ENCODE data around the gene SLC25A41.
A peak's percentile ranks its signal among the peaks of the same experiment; 100 is the strongest.
"Not testable (repeated sequence)": the region's sequence is repeated elsewhere in the genome, so short reads cannot be mapped to it uniquely, and the experiment has no call there.

Gene SLC25A41

DNA sequence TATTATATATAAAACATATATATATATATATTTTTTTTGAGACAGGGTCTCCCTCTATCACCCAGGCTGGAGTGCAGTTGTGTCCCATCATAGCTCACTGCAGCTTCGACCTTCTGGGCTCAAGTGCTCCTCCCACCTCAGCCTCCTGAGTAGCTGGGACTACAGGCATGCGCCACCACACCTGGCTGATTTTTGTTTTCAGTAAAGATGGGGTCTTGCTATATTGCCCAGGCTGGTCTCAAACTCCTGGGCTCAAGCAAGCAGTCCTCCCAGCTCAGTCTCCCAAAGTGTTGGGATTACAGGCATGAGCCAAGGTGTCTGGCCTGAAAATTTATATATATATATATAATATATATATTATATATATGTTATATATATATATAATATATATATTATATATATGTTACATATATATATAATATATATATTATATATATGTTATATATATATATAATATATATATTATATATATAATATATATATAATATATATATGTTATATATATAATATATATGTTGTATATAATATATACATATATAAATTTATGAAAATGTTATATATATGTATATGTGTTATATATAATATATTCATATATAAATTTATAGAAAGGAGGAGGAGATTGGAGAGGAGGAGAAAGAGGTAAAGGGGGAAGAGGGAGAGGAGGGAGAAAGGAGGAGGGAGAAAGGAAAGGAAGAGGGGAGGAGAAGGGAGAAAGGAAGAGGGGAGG lies 4.7 kb downstream of the SLC25A41 start:
- not testable (repeated sequence) for DNase-seq (ENCODE audit: low read depth)

DNA sequence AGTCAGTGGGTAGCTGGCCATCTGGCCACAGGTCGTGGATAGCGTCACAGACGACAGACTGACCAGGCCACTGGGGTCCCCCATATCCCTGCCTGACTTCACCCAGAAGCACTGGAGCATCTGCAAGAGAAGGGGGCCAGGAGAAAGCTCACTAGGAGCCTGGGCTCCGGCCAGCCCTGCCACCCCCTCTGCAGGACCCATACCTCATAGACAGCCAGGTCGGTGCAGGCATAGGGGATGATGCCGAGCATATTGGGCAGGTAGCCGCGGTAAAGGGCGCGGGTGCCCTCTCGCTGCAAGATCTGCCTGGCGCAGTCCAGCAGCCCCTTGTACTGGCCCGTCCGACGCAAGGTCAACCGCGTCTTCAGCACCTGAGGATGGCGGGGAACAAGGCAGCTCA lies 6.4 kb downstream of the SLC25A41 start:
- DNase-seq (ENCODE audit: low read depth): no peak

DNA sequence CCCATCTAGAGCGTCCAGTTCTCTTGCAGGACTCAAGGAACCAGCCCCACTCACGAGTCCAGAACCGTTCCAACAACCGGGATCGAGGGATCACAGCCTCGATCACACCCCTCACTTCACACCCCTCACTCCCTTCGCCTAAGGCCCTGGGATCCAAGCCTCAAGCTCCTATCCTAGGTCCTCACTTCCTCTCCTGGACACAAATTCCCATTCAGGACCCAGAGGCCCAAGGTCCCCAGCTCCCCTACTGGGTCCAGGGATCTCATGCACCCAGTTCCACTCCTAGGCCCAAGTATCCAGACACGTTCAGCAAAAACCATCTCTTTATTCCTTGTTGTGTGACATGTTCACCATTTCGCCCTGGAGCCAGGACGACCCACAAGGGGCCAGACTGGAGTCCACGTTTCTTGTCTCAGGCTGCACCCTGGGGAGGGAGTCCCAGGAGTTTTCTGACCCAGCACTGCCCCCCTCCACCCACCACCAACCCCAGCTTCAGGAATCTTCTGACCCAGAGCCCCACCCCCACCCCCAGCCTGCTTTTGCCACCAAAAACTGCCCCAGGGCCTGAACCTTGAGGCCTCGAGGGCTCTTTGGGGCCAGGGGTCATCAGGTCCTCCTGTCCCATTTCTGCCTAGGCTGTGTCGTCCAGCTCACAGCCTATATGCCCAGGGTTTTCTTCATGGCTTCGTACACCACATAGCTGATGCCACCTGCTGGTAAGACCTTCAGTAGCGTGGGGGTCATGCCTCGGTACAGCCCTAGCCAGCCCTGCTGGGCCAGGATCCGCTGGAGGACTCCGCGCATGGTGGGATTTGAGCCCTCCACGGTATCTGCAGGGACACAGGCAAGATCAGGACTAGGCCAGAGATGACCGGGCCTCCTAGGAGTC lies 7.6 kb downstream of the SLC25A41 start:
- no peak for DNase-seq (ENCODE audit: low read depth)

DNA sequence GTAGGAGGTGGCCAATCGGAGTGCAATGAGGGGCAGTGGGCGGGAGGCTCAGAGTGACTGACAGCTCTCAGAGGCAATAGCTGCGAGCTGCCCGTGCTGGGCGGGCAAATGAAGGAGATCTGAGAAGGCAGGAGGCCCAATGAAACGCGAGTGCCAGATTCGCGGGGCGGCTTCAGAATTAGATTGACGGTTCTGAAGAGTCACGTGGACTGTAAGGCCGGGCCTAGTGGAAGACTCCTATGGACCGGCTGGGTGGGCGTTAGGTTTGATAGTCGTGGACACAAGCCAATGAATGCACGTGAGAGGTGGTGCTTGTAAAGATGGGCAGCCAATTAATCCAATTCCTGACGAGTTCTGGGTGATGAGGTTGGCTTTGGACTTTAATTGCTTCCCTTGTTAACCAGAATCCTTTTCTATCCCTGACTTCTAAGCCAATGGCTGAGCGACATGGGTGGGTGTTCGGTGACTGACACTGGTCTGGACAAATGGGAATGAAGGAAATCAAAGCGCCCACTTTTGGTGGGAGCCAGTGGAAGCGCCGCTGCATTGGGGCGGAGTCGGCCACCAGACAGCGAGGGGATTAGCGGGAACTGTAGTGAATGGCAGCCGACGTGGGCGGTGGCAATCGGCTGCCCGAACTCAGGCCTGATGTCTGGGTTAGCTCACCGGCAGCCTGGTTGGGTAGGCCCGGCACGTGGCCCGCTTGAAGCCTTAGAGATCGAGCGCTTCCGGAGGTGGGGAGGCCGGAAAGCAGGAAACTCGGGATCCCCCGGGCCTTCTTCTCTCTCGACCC lies 8.4 kb downstream of the SLC25A41 start:
- DNase-seq (ENCODE audit: low read depth): peak; percentile 100

DNA sequence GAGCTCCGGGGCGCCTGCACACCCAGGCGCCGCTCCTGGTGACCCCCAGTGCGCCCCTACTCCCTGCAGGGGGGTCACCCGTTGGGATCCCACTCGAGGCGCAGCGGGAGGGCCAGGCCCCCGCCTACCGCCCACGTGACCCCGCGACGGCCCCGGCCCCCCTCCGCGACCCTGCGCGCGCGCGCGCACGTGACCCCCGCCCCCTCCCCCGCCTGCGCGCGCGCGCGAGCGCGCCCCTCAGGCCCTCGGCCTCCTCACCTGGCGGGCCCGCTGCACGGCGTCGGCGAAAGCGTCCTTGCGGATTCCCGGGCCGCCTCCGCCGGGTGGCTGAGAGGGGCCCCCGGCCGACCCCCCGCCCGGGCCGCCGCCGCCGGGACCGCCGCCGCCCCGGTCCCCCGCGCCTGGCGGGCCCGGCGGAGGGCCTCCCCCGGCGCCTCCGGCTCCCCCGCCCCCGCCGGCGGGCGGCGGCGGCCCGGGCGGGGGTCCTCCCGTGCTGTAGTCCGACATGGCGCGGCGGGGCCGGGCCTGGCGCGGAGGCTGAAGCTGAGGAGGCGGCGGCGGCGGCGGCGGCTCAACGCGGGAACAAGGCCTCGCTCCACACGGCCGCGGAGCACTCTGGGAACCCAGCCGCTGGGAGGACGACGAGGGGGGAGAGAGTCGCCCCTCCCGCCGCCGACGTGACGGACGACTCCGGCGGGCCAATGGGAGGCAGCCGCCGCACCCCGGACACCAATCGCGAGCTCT lies 9.2 kb downstream of the SLC25A41 start, which contains the start of gene KHSRP:
Gene KHSRP (minus strand): TSS at position 617 of the 744 bp plus-strand sequence. CDS start 110 bp downstream, at position 507.
- no peak for DNase-seq (ENCODE audit: low read depth)

DNA sequence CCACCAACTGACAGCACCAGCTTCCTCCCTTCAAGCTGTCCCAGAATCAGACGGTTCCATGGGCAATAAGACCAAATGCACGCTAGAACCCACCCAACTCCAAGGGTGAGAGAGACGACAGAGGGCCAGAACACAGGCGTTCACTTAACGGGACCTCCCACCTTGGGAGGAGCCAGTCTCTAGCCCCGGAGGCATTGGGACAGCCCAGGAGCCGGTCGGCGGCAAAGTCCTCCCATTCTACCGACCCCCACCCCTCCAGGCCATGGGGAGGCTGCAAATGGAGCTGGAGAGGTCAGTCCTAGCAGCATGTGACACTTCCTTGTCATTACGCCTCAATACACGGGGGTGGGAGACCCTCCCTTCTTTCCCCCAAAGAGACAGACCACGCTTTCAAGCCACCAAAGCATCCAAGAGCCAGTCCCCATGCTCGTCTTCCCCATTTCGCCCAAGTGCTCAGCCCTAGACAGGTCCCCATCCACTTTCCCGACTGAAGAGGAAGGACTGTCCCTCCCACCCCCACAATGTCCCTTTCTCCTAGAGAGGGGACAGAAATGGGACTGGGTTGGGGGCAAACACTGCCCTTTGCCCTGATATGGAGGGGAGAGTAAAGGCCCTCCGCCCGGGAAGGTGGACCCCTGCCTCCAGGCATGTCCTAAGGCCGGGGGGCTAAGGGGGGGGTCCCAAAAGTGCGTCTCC lies 9.9 kb downstream of the SLC25A41 start:
- no peak for DNase-seq (ENCODE audit: low read depth)

DNA sequence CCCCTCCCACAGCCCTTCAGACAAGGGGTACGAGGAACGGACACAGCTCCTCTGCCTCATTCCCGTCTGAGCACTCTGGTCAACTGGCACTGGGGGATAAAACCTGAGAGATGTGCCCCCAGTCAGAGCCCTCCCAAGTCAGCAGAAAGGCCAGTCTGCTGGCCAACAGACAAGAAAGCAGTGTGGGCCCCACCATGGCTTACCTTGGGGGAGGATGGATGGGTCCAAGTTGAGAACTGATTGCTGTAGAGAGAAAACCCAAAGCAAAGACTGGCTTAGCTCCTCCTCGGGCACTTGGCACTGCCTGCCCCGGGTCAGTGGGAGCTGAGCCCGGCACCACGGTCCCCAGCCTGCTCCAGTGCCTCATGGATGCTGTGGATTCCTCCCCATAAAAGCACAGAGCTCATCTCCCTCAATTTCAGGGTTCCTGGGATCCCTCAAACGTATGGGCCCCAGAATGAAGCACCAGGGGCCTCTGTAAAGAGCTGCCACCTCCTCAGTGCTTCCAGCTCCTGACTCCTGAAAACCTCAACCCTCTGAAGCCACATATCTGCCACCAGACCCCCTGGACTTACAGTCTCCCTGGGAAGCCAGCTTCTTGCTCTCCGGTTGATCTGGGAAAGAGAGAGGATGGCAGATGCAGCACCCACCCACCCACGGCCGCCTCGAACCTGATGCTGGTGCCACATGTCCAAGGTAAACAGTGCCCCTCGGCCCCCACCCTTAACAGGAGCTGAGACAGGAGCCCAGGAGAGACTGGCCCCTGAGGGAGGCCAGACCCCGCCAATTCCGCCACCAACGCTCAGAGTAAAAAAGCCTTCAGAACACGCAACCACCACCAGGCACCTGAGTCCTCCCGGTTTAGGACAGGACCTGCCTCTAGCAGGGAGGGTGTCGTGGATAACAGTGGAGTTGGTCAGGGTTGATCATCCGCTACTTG lies 12.2 kb downstream of the SLC25A41 start:
- no peak for DNase-seq (ENCODE audit: low read depth)

DNA sequence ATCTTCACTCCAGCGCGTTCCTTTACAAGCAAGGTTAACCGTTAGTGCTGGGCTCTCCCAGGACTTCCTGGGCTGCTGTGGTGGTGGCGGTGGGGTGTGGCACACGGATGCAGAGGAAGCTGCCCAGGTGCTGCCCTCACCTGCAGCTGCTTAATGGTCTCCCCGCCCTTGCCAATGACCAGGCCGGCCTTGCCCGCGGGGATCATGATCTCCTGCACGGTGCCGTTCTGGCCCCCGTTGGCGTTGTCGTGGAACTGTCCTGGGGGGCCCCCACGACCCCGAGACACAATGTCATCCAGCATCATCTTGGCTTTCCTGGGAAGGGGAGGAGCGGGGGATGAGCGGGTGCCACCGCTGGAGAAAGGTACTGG lies 15.0 kb downstream of the SLC25A41 start:
- no peak for DNase-seq (ENCODE audit: low read depth)

DNA sequence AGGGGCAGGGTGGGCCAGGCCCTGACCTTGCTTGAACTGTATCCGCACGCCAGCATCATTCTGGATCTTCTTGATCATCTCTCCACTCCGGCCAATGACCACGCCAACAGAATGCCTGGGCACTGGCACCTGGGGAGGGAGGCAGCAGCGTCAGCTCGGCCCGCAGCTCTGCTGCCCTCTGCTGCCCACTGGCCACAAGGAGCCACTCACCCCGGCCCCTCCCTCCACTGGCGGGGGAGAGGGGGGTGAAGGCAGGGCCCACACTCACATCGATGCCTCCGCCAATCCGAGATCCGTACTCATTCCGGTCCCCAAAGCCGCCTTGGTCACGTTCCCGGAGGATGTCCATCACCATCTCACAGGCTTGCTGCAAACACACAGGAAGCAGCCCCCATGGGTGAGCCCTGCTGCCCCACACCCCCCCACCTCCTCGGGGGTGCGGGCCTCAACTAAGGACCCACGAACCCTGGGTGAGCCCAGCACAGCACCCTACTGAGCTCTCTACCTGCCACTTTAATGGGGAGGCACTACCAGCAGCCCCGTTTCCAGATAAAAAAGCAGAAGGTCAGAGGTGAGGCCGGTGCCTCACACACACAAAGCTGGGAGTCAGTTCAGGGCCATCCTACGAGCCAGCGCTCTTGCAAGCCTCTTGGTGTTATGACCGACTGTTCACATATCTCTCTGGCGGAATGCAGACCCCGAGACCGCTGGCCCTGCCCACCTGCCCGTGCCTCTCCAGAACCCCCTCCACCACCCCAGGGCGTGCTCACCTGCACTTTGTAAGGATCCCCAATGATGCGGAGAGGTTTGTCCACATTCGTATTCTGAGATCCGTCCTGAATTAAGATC lies 15.6 kb downstream of the SLC25A41 start:
- DNase-seq (ENCODE audit: low read depth): no peak

DNA sequence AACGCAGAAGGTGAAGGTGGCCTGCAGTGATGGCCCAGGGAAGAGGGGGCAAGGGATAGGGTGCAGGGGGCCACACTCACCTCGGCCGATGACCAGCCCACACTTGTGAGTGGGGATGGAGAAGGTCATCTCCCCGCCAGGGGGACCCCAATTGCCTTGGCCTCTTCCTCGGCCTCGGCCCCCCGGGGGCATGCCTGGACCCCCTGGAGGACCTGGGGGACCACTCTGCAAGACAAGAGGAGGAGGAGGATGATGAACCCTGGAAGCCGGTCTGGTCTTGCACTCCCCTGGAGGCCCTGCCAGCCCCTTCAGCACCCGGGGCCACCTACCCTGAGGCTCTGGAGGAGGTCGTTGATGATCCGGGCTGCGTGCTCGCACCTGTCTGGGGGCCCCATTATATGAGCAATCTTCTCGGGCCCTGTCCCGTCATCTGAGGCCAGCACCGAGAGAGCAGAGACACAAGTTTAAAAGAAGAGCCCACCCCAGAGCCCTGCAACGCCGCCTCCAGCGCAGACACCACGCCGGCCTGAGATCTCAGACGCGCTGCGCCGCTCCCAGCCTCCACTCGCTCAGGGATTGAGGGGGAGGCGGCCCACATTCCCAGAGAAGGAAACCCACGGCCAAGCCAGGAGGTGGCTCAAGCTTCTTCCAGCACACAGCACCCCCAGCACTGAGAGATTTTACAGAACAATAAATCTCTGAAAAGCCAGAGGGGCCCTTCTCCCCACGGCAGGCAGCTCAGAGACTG lies 16.7 kb downstream of the SLC25A41 start:
- DNase-seq (ENCODE audit: low read depth): no peak

DNA sequence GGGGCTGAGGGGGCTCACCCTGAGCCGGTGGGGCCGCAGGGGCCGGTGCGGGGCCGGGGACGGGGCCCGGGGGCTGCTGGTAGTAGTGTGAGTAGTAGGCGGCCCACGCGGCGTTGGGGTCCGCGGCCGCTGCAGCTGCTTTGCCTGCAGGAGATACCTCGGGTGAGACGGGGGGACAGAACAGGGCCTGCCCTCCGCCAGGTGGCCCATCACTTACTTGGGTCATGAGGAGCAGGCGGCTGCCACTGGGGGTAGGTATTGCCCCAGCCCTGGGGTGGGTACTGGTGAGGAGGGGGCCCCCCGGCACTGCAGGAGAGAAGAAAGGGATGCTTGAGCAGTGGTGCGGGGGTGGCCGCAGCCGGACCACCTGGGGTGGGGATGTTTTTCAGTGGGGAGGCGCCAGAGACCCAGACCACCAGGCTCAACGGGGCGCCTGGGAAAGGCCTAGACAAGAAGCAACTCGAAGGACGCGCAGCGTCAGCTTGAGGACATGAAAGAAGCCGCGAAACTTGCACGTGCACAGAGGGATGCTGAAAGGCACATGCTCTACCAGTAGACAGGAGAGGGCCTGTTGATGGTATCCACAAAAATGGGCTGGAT lies 17.9 kb downstream of the SLC25A41 start:
- DNase-seq (ENCODE audit: low read depth): no peak

DNA sequence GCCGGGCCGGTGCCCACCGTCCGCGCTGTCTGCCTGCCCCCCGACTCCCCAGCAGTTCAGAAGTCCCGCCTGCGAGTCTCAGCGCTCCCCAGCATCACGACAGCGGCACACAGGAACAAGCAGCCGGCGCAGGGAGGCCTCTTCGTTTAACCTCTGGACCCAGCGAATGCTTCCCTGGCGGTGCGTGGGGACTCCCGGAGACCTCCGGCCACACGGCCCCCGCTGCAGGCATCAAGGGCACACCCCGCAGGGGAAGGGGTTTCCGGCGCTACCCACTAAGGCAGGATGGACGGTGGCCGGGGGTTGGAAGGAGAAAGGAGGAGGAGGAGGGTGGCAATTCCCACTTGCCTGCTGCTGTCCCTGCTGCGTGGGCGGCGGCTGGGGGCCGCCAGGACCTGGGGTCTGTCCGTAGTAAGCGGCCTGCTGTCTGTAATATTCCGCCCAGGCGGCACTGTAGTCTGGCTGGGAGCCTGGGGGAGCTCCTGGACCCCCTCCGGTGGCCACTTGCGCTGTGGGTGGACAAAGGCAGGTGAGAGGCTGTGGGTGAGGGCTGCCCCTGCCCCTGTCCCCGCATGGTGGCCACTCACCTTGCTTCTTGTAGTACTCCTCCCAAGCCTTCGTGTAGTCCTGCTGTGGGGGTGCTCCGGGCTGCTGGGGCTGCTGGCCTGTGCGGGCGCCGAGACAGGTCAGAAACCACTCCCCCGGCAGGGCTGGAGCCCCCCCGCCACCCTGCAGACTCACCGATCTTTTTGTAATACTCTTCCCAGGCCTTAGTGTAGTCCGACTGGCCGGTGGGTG lies 18.6 kb downstream of the SLC25A41 start:
- DNase-seq (ENCODE audit: low read depth): no peak

DNA sequence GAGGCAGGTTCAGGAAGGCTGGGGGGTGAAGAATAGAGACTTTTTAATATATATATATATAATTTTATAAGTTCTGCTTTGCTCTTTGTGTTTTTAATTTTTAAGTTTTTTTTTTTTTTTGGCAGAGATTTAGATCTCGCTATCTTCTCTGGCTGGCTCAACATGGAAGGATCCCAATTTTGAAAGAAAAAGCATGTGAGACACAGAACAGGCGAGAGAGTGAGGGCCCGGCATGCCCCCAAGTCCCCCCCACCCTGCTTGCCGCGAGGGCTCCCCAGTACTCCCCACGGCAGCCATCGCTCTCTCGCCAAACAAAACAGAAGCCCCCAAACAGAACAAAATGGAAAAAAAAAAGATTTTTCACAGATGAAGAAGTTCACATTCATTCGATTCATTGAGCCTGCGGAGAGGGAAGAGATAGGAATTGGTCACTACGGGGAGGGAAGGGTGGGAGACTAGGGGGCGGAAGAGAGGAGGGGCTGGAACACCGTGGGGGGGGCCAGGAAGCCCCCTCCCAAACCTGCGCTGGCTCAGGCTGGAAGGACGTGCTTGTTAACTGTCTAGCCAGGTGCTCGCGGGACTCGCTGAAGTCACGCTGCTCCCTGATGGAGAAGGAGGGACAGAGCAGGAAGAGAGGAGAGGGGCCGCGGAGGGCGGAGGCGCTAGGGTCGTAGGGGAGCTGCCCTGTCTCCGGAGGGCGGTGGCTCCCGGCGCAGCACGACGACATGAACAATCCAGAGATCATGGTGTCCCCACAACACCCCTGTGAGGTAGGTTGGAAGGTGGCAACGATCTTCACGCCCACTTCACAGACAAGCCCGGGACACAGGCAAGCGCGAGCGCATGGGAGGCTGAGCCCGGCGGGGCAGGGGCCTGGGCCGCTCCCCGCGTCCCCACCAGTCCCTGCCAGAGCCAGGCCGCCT lies 19.6 kb downstream of the SLC25A41 start:
- no peak for DNase-seq (ENCODE audit: low read depth)

DNA sequence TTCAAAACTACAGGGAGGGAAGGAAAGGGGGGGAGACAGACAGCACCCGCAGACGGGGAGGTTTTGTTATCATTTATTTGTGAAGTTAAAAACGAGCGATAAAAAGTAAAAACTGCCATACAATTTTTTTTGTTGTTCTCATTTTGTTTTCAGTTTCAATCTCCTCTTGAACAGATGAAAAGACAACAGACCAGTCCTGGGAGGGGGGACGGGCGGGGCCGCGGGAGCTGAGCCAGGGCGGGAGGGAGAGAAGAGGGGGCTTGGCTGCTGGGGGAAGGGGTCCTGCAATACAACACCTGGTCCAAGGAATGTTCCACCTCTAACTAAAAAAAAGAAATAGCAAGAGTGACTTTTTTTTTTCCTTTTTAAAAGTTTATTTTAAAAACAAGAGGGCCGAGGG lies 20.3 kb downstream of the SLC25A41 start:
- DNase-seq (ENCODE audit: low read depth): no peak

DNA sequence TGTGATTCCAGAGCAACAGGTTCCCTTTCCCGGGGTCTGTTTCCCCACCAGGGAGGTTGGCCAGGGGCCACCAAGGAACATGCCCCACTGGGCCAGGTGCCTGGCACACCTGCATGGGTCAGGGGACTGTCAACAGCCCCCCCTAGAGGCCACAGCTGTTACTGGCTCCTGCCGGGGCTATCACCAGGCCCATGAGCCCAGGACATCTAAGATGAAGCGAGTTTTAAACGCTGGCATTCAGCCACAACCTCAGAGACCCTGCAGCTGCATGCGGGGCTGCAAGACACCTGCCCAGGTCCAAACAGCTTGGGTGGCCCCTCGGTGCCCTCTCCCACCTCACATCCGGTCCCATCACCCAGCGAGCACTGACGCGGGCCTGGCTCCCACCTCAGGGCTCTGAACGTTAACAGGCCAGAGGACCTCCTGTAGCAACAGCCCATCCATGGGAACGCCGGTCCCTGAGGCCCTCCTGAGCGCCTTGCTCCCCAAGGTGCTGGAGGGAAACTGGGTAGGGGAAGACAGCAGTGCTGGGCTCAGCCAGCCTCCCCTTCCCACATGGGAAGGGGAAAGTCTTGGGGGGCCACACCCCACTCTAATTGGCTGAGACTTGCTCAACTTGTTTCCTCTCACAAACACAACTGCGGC lies 21.0 kb downstream of the SLC25A41 start:
- no peak for DNase-seq (ENCODE audit: low read depth)

All from GM04504 (cell line).